ENCODE measurements around the gene TAT.
"Not testable (repeated sequence)": the region's sequence is repeated elsewhere in the genome, so short reads cannot be mapped to it uniquely, and the experiment has no call there.

The TAT gene

GRCh38 chr16:71564335-71564967, 12.4 kb downstream of the TAT start:
- Mint-ChIP-seq H3K4me3 (peak overlapping the region; percentile 87), H3K27ac (peak overlapping the region; percentile 66), H3K4me1 (peaks cover 17% of the 10 kb centered on the region), H3K36me3 (ENCODE audit: low read depth) (peaks cover 5% of the 10 kb centered on the region), H3K27me3 (ENCODE audit: low read depth, poor library complexity) (peaks cover 31% of the 10 kb centered on the region), H3K9me3 (peaks cover 42% of the 10 kb centered on the region)
- no peak for TF ChIP-seq CTCF (IDR thresholded peaks at IDR 0.05)
- peak; percentile 9 for DNase-seq

- Mint-ChIP-seq H3K27me3 (ENCODE audit: low read depth, poor library complexity) (peaks cover 46% of the 10 kb centered on the region), H3K4me1 (peaks cover 17% of the 10 kb centered on the region), H3K4me3 (no peak overlapping the region), H3K9me3 (peaks cover 42% of the 10 kb centered on the region), H3K27ac (no peak overlapping the region), H3K36me3 (ENCODE audit: low read depth) (peaks cover 5% of the 10 kb centered on the region)
- TF ChIP-seq CTCF (IDR thresholded peaks at IDR 0.05): no peak
- DNase-seq: no peak
Measured at GRCh38 chr16:71562552-71562951, 14.3 kb downstream of the TAT start.

GRCh38 chr16:71561886-71562285, 15.0 kb downstream of the TAT start:
- not testable (repeated sequence) for DNase-seq; H3K27ac Mint-ChIP-seq; H3K36me3 Mint-ChIP-seq (ENCODE audit: low read depth); H3K4me3 Mint-ChIP-seq
- Mint-ChIP-seq H3K27me3 (ENCODE audit: low read depth, poor library complexity) (peaks cover 49% of the 10 kb centered on the region), H3K4me1 (peaks cover 17% of the 10 kb centered on the region), H3K9me3 (peaks cover 42% of the 10 kb centered on the region)

- Mint-ChIP-seq H3K9me3 (peaks cover 38% of the 10 kb centered on the region), H3K27ac (no peak overlapping the region), H3K27me3 (ENCODE audit: low read depth, poor library complexity) (peaks cover 39% of the 10 kb centered on the region), H3K36me3 (ENCODE audit: low read depth) (peaks cover 5% of the 10 kb centered on the region), H3K4me3 (no peak overlapping the region), H3K4me1 (peaks cover 7% of the 10 kb centered on the region)
- DNase-seq: no peak
- TF ChIP-seq CTCF (IDR thresholded peaks at IDR 0.05): no peak
Measured at GRCh38 chr16:71559855-71560254, 17.0 kb downstream of the TAT start.

GRCh38 chr16:71557954-71558582, 18.8 kb downstream of the TAT start:
- no peak overlapping the region for H3K27ac Mint-ChIP-seq
- TF ChIP-seq CTCF (IDR thresholded peaks at IDR 0.05): no peak
- peaks cover 30% of the 10 kb centered on the region for H3K9me3 Mint-ChIP-seq
- no peaks in the 10 kb centered on the region for H3K4me1 Mint-ChIP-seq
- no peak overlapping the region for H3K4me3 Mint-ChIP-seq
- H3K36me3 Mint-ChIP-seq (ENCODE audit: low read depth): peaks cover 5% of the 10 kb centered on the region
- DNase-seq: no peak
- peaks cover 43% of the 10 kb centered on the region for H3K27me3 Mint-ChIP-seq (ENCODE audit: low read depth, poor library complexity)

- no peak for TF ChIP-seq CTCF (IDR thresholded peaks at IDR 0.05)
- no peak overlapping the region for H3K27ac Mint-ChIP-seq
- no peak for DNase-seq
- H3K36me3 Mint-ChIP-seq (ENCODE audit: low read depth): peaks cover 5% of the 10 kb centered on the region
- H3K4me3 Mint-ChIP-seq: no peak overlapping the region
- H3K4me1 Mint-ChIP-seq: no peaks in the 10 kb centered on the region
- peaks cover 22% of the 10 kb centered on the region for H3K9me3 Mint-ChIP-seq
- peaks cover 46% of the 10 kb centered on the region for H3K27me3 Mint-ChIP-seq (ENCODE audit: low read depth, poor library complexity)
Measured at GRCh38 chr16:71557299-71557698, 19.6 kb downstream of the TAT start.
